ENCODE data around the gene ZSWIM5. TPM values are rescaled to one million over a fixed set of nuclear protein-coding genes. Genes with fewer than 3 reads are reported as not detected.

The ZSWIM5 gene
- total RNA-seq, 2 donors from 2014 or later = 3.6 to 4.4 TPM

DNA sequence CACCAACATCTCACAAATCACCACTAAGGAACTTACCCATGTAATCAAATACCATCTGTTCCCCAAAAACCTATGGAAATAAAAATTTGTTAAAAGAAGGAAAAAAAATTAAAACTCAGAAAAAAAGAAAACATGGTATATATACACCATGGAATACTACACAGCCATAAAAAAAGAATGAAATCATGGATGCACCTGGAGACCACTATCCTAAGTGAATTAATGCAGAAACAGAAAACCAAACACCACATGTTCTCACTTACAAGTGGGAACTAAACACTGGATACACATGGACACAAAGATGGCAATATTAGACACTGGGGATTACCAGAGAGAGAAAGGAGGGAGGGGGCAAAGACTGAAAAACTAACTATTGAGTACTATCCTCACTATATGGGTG lies 50.4 kb downstream of the ZSWIM5 start:
- intact Hi-C loops (cut with DNase I) = no loop called here
- H3K27me3 ChIP-seq = no peaks in the 10 kb centered on the region
- no peak overlapping the region for H3K27ac ChIP-seq
- H3K9me3 ChIP-seq = no peaks in the 10 kb centered on the region
- ATAC-seq (no peak), DNase-seq (no peak)
- no peak overlapping the region for H3K4me3 ChIP-seq
- H3K36me3 ChIP-seq (replicated peaks in 1 of 2; ENCODE audit: insufficient read depth in 1 of 2, low read depth in 2 of 2) = no peaks in the 10 kb centered on the region
- H3K4me1 ChIP-seq = no peaks in the 10 kb centered on the region
- no peak for TF ChIP-seq POLR2A (IDR thresholded peaks at IDR 0.05)
- TF ChIP-seq, protein P1, sequence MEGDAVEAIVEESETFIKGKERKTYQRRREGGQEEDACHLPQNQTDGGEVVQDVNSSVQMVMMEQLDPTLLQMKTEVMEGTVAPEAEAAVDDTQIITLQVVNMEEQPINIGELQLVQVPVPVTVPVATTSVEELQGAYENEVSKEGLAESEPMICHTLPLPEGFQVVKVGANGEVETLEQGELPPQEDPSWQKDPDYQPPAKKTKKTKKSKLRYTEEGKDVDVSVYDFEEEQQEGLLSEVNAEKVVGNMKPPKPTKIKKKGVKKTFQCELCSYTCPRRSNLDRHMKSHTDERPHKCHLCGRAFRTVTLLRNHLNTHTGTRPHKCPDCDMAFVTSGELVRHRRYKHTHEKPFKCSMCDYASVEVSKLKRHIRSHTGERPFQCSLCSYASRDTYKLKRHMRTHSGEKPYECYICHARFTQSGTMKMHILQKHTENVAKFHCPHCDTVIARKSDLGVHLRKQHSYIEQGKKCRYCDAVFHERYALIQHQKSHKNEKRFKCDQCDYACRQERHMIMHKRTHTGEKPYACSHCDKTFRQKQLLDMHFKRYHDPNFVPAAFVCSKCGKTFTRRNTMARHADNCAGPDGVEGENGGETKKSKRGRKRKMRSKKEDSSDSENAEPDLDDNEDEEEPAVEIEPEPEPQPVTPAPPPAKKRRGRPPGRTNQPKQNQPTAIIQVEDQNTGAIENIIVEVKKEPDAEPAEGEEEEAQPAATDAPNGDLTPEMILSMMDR (IDR thresholded peaks at IDR 0.05) = no peak

DNA sequence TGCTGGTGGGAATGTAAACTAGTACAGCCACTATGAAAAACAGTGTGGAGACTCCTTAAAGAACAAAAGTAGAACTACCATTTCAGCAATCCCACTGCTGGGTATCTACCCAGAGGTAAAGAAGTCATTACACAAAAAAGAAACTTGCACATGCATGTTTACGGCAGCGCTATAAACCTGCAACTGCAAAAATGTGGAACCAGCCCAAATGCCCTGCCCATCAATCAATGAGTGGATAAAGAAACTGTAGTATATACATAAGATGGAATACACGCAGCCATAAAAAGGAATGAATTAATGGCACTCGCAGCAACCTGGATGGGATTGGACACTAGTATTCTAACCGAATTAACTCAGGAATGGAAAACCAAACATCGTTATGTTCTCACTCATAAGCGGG lies 51.0 kb downstream of the ZSWIM5 start:
- no peaks in the 10 kb centered on the region for H3K27me3 ChIP-seq
- ATAC-seq (no peak), DNase-seq (no peak)
- no peaks in the 10 kb centered on the region for H3K9me3 ChIP-seq
- no peaks in the 10 kb centered on the region for H3K4me1 ChIP-seq
- no peak overlapping the region for H3K27ac ChIP-seq
- no peak overlapping the region for H3K4me3 ChIP-seq
- WGBS, 2 donors = 89 to 90% methylated on average over 7 of the region's 7 CpGs
- H3K36me3 ChIP-seq (replicated peaks in 1 of 2; ENCODE audit: insufficient read depth in 1 of 2, low read depth in 2 of 2) = no peaks in the 10 kb centered on the region
- TF ChIP-seq POLR2A (IDR thresholded peaks at IDR 0.05) = no peak
- TF ChIP-seq, protein P1 (IDR thresholded peaks at IDR 0.05) = no peak
- intact Hi-C loops (cut with DNase I) = no loop called here

DNA sequence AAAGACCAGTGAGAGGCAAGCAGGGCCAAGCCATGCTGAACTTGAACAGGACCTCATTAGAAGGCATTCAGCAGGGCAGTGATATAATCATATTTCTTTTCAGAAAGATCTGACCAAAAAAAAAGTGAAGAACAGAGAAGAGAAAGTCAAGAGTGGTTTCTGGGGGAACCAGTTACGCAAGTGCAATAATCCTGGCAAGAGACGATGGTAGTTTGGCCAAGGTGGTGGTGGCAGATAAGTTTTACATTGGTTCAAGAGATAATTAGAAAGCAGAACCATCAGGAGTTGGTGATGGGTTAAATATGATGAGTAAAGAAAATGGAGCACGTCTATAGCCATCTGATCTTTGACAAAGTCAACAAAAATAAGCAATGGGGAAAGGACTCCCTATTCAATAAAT lies 54.3 kb downstream of the ZSWIM5 start:
- no peak for ATAC-seq
- H3K9me3 ChIP-seq = no peaks in the 10 kb centered on the region
- 33 to 42% methylated on average over 3 of the region's 3 CpGs for WGBS, 2 donors
- no peak for DNase-seq
- H3K4me3 ChIP-seq = no peak overlapping the region
- H3K36me3 ChIP-seq (replicated peaks in 1 of 2; ENCODE audit: insufficient read depth in 1 of 2, low read depth in 2 of 2) = no peaks in the 10 kb centered on the region
- no peaks in the 10 kb centered on the region for H3K27me3 ChIP-seq
- intact Hi-C loops (cut with DNase I) = no loop called here
- no peaks in the 10 kb centered on the region for H3K4me1 ChIP-seq
- no peak overlapping the region for H3K27ac ChIP-seq
- TF ChIP-seq, protein P1 (IDR thresholded peaks at IDR 0.05) = no peak
- TF ChIP-seq POLR2A (IDR thresholded peaks at IDR 0.05) = no peak

DNA sequence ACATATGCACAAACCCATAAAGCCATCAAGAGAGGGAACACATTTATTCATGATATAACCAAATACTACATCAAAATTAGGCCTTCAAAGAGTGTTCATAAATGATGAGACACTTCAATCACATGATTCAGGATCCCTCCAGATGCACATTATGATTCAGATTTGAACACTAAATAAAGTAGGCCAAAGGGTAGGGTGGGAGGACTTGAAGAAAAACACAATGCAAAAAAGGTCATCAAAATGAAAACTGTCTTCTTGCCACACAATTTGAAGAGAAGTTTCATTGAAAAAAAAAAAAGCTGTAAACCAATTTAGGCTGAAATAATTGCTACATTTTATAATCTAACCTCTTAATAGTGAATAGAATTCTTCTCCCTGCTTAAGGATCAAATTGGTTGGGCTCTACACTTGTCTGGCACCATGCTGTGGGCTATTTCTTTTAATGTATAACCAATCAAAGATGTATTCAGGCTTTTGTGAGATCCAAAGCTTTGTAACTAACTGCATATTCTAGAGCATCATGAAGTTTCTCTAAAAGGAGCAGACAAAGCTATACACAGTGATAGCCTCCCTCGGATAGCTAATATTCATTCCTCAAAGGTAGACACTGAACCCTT lies 58.1 kb downstream of the ZSWIM5 start:
- DNase-seq (no peak), ATAC-seq (no peak)
- no peak for TF ChIP-seq POLR2A (IDR thresholded peaks at IDR 0.05)
- TF ChIP-seq, protein P1 (IDR thresholded peaks at IDR 0.05) = no peak
- no peaks in the 10 kb centered on the region for H3K36me3 ChIP-seq (replicated peaks in 1 of 2; ENCODE audit: insufficient read depth in 1 of 2, low read depth in 2 of 2)
- intact Hi-C loops (cut with DNase I) = no loop called here
- 94 to 100% methylated on average over 1 of the region's 1 CpG for WGBS, 2 donors
- H3K27ac ChIP-seq = no peak overlapping the region
- H3K4me3 ChIP-seq = no peak overlapping the region
- H3K4me1 ChIP-seq = no peaks in the 10 kb centered on the region
- no peaks in the 10 kb centered on the region for H3K9me3 ChIP-seq
- no peaks in the 10 kb centered on the region for H3K27me3 ChIP-seq

DNA sequence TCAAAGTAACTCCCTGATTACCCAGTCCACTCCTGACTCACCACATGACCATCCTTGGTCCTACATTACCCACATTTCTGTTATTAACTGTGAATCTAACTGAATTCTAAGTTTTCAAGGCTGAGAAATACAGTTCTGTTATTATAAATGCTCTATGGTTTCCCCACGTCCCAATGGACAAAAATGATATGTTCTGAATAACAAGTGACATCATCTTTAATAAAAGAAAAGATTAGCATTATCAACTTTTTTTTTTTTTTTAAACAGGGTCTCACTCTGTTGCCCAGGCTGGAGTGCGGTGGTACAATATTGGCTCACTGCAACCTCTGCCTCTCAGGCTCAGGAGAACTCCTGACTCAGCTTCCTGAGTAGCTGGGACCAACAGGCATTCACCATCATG lies 59.6 kb downstream of the ZSWIM5 start:
- DNase-seq (no peak), ATAC-seq (no peak)
- Histone ChIP-seq H3K36me3 (replicated peaks in 1 of 2; ENCODE audit: insufficient read depth in 1 of 2, low read depth in 2 of 2) (no peaks in the 10 kb centered on the region), H3K4me1 (peaks cover 2% of the 10 kb centered on the region), H3K9me3 (no peaks in the 10 kb centered on the region), H3K4me3 (no peak overlapping the region), H3K27ac (no peak overlapping the region), H3K27me3 (no peaks in the 10 kb centered on the region)
- WGBS, 2 donors = 88 to 94% methylated on average over 2 of the region's 2 CpGs
- TF ChIP-seq, protein P1 (IDR thresholded peaks at IDR 0.05) = no peak
- TF ChIP-seq POLR2A (IDR thresholded peaks at IDR 0.05) = no peak
- intact Hi-C loops (cut with DNase I) = no loop called here

Data from body of pancreas (tissue), 4 donors.